Activated CD4-positive, alpha-beta T cell treated with anti-CD3 and anti-CD28 coated beads, Interleukin-2, amount 50 U/mL, for 1 hour (primary cell): ENCODE measurements around the gene NCOA6.
"Not testable (repeated sequence)": the region's sequence is repeated elsewhere in the genome, so short reads cannot be mapped to it uniquely, and the experiment has no call there.

Experiments
- DNase-seq: peaks from one replicate; pipeline ENCODE4 v3.0.0-alpha.2; 2020

Gene NCOA6

DNA sequence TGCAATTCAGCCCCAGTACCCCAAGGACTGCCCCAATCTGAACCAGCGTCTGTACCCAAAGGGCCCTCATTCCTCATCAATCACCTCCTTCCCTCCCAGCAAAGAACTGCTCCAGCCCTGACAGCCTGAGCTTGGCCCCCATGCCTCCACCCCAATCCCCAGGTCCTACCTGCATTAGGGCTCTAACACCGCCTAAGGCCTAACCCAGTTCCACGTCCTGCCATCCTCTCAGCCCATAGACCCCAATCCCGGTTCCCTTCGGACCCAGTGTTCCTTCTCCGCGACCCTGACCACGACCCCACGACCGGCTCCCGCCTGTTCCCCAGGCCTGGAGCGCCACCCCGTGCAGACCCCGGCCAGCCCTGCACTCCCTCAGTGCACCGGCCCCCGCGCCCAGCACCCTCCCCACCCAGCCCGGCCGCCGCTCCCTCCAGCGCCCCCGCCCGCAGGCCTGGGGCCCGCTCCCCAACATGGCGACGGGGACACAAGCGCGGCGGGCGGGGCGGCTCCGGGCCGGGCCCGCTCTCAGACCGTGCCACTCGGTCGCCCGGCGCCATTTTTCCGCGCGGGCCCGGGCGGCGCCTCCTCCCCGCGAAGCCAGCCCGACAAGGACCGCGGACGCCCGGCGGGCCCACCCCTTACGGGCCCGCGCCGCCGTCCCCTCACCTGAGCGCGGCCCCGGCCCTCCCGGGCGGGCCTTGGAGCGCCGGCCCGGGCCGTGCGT is 483 bp downstream of the NCOA6 start:
- DNase-seq = peak; percentile 62

DNA sequence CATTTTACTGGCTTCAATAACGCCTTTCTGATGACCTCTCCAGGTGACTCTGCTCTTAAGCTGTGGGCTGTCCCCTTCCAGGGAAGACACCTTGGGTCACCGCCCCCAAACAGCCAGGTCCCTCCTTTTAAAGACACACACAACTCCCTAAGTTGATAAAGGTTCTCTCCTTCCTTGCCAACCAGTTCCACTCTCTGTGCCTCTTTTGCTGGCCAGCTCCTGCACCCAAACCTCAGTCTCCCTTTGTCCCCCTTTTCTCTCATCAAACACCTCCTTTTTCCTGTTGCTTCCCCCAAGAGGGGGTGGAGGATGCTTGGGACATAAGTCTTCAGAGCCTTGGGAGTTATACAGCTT is 1.0 kb downstream of the NCOA6 start:
- peak; percentile 69 for DNase-seq

DNA sequence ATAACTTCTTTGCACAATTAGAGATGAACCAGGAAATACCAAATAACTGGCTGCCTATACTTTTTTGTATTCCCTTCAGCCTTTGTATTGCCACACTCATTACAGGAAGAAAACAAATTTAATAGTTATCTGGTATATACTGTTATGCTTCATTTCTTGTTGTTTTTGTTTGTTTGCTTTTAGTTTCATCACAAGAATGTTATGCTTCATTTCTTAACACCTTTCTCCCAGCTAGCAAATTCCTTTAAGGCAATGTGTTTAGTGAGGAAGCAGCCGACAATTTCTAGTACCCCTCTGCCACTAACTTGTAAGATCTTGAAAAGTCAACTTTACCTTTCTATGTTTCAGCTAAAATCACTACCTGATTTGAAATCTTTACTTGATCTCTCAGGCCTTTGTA is 1.4 kb downstream of the NCOA6 start:
- DNase-seq = no peak

DNA sequence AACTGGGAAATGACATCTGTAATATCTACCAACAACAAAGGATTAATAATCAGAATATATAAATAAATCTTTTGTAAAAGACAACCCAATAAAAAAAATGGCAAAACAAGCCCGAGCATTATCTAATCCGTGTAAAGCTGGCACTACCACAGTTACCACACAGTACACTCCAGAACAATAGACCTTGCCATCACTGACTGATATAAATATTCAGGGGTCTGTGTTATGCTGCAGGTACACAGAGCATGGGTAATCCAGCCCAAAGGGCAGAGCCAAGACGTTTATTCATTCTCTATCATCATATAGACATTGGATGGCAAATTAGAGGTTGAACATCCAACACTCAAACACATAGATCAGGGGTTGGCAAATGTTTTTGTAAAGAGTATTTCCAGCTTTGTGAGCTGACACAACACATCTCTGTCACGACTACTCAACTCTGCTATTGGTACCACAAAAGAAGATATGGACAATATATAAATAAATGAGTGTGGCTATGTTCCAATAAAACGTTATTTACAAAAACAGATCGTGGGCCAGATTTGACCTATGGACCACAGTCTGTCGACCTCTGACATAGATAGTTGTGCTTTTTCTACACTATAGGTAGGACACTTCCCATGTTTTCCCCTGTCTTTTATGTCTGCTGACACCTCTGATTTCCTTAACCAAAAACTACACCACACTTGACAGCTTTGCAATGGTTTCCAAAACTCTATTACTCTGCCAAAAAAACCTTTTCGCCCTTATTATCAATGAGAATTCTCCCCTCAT is 4.5 kb downstream of the NCOA6 start:
- DNase-seq = no peak

DNA sequence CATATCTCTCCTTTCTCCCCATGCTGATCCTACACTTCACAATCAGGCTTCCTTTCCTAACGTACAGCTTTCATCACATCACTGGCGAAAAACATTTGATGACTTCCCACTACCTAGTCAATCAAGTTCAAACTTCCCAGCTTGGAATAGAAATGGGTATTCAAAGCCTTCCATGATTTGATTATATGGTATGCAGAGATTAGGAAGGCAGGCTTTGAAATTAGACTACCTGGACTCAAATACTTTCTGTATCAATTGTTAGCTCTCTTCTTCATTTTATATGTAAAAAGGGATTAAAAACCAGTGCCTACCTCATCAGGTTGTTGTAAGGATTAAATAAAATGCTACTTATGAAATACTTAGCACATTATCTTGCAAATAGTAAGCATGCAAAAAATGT is 7.7 kb downstream of the NCOA6 start:
- no peak for DNase-seq

DNA sequence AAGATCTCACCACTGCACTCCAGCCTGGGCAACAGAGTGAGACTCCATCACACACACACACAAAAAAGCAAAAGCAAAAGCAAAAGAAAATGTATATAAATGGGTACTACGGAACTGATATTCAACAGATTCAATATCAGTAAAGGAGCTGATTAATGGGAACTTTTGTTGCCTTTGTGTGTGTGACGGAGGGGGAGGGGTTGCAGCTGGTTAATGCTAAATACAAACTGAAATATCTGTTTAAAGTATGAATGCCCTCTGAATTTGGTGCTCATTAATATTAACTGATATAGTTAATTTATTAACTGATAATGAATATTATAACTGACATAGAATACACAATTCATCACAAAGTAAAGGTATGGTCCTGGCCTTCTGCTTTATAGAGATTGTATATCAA is 8.4 kb downstream of the NCOA6 start:
- no peak for DNase-seq

DNA sequence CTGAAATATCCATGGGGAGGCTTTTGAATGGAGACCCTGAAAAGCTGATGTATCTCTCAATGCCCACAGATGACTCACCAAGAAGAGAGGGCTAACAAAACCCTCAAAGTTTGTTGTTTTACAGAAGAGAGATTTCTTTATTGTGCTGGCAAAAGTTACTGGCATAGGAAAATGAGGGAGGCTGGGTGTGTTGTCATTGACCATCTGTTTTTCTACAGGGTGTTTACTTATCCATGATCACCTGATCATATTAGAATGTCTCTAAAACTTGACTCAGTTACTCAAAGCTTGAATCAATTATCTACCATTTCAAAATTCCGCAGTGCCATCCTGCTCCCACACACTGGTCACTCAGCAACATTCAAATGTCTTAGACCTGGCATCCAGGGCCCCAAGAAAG is 9.8 kb downstream of the NCOA6 start:
- no peak for DNase-seq

DNA sequence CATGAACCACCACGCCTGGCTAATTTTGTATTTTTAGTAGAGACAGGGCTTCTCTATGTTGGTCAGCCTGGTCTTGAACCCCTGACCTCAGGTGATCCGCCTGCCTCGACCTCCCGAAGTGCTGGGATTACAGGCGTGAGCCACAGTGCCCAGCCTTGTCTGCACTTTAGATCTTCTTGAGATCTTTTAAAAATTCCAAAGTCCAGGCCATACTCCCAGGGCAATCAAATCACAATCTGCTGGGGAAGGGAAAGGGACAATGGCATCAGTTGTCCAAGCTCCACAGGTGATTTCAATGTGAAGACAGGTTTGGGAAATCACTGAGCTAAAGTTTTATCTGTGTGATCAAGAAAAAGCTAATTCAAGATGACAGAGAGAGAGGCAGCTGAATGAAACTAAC is 16.9 kb downstream of the NCOA6 start:
- no peak for DNase-seq

DNA sequence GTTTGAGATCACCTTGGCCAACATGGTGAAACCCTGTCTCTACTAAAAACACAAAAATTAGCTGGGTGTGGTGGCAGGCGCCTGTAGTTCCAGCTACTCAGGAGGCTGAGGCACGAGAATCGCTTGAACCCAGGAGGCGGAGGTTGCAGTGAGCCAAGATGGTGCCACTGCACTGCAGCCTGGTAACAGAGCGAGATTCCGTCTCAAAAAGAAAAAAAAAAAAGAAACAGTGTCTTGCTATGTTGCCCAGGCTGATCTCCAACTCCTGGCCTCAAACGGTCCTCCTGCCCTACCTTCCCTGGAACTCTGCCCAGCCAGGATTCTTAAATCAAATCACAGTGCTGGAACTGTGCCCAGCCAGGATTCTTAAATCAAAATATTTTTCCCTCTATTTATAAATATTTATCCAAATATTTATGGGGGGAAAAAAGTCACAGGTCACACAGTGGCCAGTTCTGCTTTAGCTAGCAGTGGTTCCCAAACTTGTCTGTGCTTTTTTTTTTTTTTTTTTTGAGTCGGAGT is 17.4 kb downstream of the NCOA6 start:
- DNase-seq = not testable (repeated sequence)

DNA sequence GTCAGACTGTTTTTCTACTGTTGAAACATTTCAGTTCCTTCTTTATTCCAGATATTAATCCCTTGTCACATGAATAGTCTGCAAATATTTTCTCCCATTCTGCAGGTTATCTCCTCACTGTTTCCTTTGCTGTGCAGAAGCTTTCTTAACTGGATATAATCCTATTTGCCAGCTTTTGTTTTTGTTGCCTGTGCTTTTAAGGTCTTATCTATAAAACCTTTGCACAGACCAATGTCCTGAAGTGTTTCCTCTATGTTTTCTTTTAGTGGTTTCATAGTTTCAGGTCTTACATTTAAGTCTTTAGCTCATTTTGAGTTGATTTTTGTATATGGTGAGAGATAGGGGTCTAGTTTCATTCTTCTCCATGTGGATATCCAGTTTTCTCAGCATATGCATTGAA is 19.2 kb downstream of the NCOA6 start:
- DNase-seq = no peak

DNA sequence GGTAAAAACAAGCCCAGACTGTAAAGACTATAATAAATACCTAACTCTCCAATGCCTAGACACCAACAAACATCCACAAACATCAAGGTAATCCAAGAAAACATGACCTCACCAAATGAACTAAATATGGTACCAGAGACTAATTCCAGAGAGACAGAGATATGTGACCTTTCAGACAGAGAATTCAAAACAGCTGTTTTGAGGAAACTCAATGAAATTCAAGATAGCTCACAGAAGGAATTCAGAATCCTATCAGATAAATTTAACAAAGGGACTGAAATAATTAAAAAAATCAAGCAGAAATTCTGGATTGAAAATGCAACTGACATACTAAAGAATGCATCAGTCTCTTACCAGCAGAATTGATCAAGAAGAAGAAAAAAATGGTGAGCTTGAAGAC is 26.6 kb downstream of the NCOA6 start:
- DNase-seq = no peak

DNA sequence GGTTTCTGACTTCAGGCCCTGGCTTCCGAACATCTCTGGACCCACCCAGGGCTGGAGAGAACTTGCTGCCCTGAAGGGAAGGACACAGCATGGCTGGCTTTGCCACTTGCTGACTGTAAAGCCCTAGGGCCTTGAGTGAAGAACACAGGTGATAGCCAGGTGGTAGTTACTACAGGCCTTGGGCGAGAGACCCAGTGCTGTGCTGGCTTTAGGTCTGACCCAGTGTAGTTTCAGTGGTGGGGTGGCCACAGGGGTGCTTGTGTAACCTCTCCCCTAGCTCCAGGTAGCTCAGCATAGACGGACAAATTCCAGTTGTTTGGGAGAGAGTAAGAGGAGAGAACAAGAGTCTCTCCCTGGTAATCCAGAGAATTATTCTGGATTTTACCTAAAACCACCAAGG is 27.1 kb downstream of the NCOA6 start:
- no peak for DNase-seq

DNA sequence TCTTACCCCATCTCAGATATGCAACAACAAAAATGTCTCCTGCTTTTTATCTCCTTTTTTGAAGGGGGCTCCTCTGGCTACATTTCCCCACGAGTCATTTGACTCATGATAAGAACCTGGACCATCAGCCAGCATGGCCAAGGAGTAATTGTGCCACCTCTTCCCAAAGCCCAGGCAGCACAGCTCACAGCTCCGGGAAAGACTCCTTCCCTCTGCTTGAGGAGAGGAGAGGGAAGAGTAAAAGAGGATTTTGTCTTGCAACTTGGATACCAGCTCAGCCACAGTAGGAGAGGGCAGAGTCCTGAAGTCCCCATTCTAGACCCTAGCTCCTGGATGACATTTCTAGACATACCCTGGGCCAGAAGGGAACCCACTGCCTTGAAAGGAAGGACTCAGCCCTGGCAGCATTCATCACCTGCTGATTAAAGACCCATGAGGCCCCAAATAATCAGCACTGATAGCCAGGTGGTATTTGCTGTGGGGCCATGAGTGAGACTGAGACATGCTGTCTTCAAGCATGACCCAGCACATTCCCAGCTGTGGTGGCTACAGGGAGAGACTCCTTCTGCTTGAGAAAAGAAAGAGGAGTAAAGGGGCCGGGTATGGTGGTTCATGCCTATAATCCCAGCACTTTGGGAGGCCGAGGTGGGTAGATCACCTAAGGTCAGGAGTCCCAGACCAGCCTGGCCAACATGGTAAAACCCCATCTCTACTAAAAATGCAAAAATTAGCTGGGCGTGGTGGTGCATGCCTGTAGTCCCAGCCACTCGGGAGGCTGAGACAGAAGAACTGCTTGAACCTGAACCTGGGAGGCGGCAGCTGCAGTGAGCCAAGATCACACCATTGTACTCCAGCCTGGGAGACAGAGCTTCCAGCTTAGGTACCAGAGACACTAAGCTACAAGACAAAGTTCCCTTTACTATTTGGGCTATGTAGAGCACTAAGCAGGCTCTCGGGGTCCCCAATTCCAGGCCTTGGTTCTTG is 28.1 kb downstream of the NCOA6 start:
- DNase-seq = no peak

DNA sequence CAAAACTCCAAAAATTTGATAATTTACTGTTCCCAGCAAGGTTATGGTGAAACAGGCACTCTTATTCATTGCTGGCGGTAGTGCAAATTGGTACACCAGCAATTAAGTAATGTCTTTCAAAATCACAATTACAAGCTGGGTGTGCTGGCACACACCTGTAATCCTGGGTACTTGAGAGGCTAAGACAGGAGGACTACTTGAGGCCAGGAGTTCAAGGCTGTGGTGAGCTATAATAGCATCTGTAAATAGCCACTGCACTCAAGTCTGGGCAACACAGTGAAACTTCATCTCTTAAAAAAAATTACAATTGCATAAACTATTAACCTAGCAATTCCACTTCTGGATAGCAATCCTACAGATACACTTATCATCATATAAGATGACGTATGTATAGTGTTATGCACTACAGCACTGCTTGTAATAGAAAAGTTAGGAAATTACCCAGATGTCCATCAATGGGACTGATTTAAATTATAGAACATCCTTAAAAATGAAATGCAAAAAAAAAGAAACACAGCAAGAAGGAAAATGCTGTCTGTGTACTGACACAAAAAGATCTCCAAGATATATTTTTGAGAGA is 31.4 kb downstream of the NCOA6 start:
- DNase-seq = no peak

DNA sequence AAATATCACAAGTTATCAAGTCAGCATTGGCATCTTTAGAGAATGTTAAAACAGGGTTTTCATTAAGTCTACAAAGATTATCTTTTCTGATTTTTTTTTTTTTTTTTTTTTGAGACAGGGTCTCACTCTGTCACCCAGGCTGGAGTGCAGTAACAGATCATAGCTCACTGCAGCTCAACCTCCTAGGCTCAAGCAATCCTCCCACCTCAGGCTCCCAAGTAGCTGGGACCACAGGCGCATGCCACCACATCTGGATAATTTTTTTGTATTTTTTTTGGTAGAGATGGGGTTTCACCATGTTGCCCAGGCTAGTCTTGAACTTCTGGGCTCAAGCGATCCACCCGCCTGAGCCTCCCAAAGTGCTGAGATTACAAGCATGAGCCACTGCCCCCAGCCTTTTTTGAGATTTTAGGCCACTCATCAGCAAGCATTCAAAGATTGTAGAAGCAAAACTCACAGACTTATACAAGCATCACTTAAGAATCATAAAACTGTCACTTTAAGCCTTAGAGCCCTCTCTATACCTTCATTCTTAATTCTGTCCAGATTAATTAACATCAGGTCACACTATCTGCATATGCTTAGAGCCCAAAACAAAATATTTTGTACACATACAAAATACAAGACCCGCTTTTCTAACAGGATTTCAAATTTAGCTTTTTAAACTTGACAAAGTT is 32.6 kb downstream of the NCOA6 start:
- DNase-seq = no peak

DNA sequence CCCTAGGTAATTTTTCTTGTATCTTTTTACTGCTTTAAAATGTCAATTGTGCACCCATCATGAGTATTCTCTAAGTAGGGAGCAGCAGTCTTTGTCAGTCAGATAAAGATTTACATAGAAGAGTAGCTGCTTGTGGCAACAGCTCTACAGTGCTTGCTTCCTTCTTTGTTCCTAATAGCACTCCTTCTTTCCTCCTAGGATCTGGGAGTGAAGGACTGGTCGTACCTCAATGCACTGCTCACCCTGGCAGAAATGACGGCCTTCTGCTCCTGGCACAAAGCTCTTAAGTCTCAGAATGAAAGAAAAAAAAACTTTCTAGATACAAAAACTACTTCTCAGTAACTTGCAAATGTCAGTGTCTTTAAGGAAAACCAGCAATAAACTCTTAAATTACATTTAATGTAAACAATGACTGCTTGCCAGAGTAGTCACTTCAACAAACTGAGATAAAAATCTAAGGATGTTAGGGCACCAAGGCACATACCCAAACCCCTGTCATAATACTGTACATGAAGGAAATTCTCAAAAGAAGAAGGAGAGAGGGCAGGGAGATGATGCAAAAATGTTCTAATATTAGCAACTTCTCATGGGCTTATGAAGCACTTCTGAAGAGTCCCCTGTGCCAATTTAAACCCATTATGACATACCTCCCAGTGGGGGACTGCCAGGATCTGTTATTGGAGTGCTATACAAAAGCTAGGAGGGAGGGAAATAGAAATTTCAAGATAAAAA is 34.0 kb downstream of the NCOA6 start:
- no peak for DNase-seq

DNA sequence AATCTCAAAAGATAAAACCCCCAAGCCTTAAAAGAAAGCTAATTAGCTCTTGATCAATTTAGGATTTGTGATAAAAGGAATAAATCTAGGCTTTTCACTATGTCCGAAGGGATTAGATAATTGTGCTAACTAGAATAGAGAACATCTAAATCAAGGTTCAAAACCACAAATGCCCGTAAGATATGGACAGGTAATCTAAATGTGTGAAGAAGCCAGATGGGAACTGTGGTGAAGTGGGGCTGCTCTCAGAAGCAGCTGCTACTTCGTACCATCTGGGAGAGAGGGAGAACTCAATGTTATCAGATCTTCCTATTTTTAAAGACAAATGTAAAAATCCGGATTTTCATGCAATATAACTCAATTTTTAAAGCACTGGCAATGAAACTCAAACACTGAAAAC is 44.2 kb downstream of the NCOA6 start:
- DNase-seq = no peak

DNA sequence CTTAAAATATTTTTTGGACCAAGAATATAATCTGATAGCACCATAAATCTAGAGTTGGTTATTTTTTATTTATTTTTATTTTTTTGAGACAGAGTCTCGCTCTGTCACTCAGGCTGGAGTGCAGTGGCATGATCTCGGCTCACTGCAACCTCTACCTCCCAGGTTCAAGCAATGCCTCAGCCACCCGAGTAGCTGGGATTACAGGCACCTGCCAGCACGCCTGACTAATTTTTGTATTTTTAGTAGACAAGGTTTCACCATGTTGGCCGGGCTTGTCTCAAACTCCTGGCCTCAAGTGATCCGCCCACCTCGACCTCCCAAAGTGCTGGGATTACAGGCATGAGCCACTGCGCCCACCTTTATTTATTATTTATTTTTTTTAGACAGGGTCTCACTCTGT is 45.2 kb downstream of the NCOA6 start:
- DNase-seq = not testable (repeated sequence)

DNA sequence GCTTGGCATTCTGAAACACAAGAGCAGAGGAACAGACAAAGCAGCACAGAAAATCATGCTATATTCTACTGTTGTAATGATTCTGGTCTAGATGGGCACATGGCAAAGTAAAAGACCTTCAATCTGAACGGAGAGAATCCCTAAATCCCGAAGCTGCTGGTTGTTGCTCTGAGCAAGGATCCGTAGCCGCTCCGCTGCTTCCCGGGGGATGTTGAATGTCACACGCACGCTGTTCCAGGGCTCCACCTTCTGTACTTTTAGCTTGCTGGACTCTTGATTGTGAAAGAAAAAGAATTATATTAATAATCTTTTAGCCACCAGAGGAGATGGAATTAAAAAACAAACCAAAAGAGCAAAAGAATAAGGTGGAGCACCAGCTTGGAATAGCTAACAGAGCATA is 49.3 kb downstream of the NCOA6 start:
- no peak for DNase-seq

DNA sequence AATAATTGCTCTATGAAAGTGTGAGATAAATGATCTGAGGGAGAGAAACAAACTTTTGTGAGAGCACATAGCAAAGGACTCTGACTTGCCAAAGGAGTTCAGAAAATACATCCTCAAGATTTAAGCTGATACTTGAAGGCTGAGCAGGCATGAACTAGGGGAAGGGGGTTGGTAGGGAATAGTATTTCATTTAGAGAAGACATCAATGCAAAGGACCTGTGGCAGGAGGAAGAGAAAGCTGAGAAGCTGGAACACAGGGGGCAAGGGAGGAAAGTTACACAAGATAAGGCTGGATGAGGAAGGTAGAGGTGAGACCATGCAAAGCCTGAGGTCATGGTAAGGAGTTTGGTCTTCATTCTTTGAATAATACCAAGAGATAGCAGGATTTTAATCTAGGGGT is 50.6 kb downstream of the NCOA6 start:
- DNase-seq = no peak

DNA sequence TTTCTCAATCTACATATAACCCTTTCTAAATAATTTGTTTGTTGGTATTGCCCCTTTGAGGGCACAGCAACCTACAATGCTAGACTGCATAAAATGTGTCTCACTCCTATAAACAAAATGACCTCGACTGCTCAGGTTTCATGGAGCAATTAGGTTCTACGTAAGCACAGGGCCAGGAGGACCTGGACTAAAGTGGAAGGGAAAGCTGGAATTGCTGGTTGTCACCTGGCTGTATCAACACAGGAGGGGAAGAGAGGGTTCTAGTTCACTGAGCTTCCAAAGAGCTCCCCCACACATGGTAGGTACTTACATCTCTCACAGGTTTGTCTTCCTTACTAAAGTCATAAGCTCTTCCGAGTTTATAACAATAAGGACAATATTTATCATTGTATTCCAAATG is 51.0 kb downstream of the NCOA6 start:
- no peak for DNase-seq

DNA sequence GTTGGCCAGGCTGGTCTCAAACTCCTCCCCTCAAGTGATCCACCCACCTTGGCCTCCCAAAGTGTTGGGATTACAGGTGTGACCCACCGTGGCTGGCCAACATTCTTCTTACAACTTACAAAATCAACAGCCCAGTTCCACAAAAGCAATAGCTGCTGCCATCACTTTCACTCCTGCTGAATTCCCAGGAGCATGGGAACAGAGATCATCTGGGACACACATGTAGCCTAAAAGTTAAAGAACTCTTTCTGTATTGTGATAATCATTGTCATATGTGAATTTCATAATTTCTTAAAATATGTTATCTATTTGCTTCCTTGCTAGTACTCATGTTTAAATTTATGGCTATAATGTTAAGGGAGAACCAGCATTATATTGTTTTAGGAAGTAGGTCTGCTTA is 51.7 kb downstream of the NCOA6 start:
- DNase-seq = no peak
